Loucy (cell line): ENCODE measurements around the gene TMEM237.

Experiments used
- H2AFZ ChIP-seq: fragments of 200-600 bp; sonication (generic); 2 replicates; pipeline ENCODE4 v1.6.0; 2016; ENCODE audit warnings: antibody characterized with exemption, mild to moderate bottlenecking, low read length, moderate library complexity
- H3F3A ChIP-seq: fragments of 200-600 bp; 2 replicates; pipeline ENCODE4 v1.6.0; 2016; ENCODE audit warnings: antibody characterized with exemption, low read depth, mild to moderate bottlenecking
- H3K27me3 ChIP-seq: fragments of 200-600 bp; sonication (generic); 2 replicates; pipeline ENCODE4 v1.6.1; 2014; ENCODE audit warnings: low read length, mild to moderate bottlenecking; ENCODE audit not compliant: insufficient read depth, poor library complexity, severe bottlenecking
- H3K36me3 ChIP-seq: fragments of 200-600 bp; sonication (generic); 2 replicates; pipeline ENCODE4 v1.6.1; 2016; ENCODE audit warnings: low read length; ENCODE audit not compliant: insufficient read depth
- H3K4me1 ChIP-seq: fragments of 200-600 bp; sonication (generic); 2 replicates; pipeline ENCODE4 v1.5.1; 2014; ENCODE audit warnings: low read length, mild to moderate bottlenecking; ENCODE audit not compliant: insufficient read depth, poor library complexity, severe bottlenecking
- H3K4me2 ChIP-seq: fragments of 200-600 bp; sonication (generic); 2 replicates; pipeline ENCODE4 v1.6.0; 2014; ENCODE audit warnings: antibody characterized with exemption, low read length, low read depth, mild to moderate bottlenecking; ENCODE audit not compliant: poor library complexity, severe bottlenecking
- H3K4me3 ChIP-seq: fragments of 200-600 bp; sonication (generic); 2 replicates; pipeline ENCODE4 v1.5.1; 2014; ENCODE audit warnings: low read length, mild to moderate bottlenecking, mixed read lengths; ENCODE audit not compliant: poor library complexity, severe bottlenecking
- H3K79me2 ChIP-seq: fragments of 200-600 bp; sonication (generic); 2 replicates; pipeline ENCODE4 v1.6.1; 2014; ENCODE audit warnings: low read length; ENCODE audit not compliant: insufficient read depth
- H3K9ac ChIP-seq: fragments of 200-600 bp; sonication (generic); 2 replicates; pipeline ENCODE4 v1.6.0; 2014; ENCODE audit warnings: mild to moderate bottlenecking, low read depth, low read length, moderate library complexity; ENCODE audit not compliant: poor library complexity, severe bottlenecking
- H3K9me2 ChIP-seq: fragments of 200-600 bp; sonication (generic); replicated peaks from 2 replicates; pipeline ENCODE4 v1.6.1; 2016; ENCODE audit warnings: low read depth, low read length, mixed read lengths
- H3K9me3 ChIP-seq: fragments of 200-600 bp; sonication (generic); 2 replicates; pipeline ENCODE4 v1.6.1; 2014; ENCODE audit warnings: mild to moderate bottlenecking, antibody characterized with exemption, low read length, low read depth; ENCODE audit not compliant: insufficient read depth
- H4K20me1 ChIP-seq: fragments of 200-600 bp; sonication (generic); 2 replicates; pipeline ENCODE4 v1.6.0; 2014; ENCODE audit warnings: antibody characterized with exemption, low read length, mild to moderate bottlenecking; ENCODE audit not compliant: insufficient read depth, poor library complexity, severe bottlenecking
- EZH2phosphoT487 ChIP-seq: fragments of 200-600 bp; IDR thresholded peaks from 2 replicates; pipeline ENCODE4 v1.6.1; 2018; ENCODE audit warnings: antibody characterized with exemption, mild to moderate bottlenecking, moderate library complexity, borderline replicate concordance
- TF ChIP-seq, protein P1 (sequence below): fragments of 200-600 bp; sonication (generic); conservative IDR thresholded peaks from 2 replicates; pipeline ENCODE4 v1.5.1; 2014; ENCODE audit warnings: mild to moderate bottlenecking, antibody characterized with exemption, low read length

Gene TMEM237

DNA sequence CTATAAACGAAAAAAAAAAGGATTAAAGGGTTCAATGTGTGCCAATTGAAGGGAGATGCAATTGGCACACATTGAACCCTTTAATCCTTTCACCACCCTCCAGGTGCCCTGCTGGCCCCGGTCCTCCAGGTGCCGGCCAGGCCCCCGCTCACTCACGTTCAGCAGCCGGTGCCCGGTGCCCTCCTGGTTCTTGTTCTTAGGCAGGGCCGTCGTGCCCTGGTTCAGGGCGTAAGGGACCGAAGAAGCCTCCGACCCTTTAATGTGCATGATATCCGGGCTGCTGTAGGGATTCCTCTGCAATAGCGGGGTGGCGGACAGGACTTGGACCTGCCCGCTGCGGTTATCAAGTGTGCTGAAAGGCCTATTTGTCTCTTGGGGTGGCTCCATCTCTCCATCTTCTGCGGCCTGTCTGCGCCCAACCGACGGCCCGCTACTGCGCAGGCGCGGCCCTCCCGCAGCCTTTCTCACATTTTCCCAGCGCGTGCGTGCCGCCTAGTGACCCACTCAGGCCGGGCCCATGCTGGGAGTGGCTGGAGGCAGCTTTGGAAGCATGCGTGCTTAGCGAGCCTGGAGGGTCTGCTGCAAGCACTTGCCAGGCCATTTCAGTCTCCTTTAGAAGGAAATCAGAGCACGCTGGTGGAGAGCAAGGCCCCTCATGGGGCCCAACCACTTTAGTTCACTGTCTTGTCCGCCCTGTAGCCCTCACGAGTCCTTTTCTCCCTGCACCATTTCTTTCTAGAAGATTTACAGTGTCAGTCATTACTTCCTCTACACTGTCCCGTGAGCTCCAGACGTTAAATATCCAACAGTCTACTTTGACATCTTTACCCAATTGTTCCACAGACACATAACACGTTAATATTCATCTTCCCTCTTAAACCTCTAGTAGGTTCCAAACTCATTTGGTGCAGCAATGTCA, 24.3 kb downstream of the TMEM237 start:
- Histone ChIP-seq H3K9me3 (no peaks in the 10 kb centered on the region), H3K9me2 (no peaks in the 10 kb centered on the region), H3K27me3 (no peaks in the 10 kb centered on the region), H3K4me1 (no peaks in the 10 kb centered on the region), H2AFZ (no peak overlapping the region), H3K9ac (no peak overlapping the region), H3K79me2 (no peaks in the 10 kb centered on the region), H3F3A (no peaks in the 10 kb centered on the region), H3K36me3 (no peaks in the 10 kb centered on the region), H3K4me2 (no peak overlapping the region), H3K4me3 (no peak overlapping the region), H4K20me1 (no peaks in the 10 kb centered on the region)
- no peak for TF ChIP-seq EZH2phosphoT487

- H3K36me3 ChIP-seq, result no peaks in the 10 kb centered on the region
- H3K27me3 ChIP-seq, result no peaks in the 10 kb centered on the region
- H3K9me3 ChIP-seq, result no peaks in the 10 kb centered on the region
- H2AFZ ChIP-seq, result no peak overlapping the region
- H3K4me3 ChIP-seq, result no peak overlapping the region
- no peak overlapping the region for H3K4me2 ChIP-seq
- H3F3A ChIP-seq, result no peaks in the 10 kb centered on the region
- H3K4me1 ChIP-seq, result no peaks in the 10 kb centered on the region
- TF ChIP-seq, protein P1, sequence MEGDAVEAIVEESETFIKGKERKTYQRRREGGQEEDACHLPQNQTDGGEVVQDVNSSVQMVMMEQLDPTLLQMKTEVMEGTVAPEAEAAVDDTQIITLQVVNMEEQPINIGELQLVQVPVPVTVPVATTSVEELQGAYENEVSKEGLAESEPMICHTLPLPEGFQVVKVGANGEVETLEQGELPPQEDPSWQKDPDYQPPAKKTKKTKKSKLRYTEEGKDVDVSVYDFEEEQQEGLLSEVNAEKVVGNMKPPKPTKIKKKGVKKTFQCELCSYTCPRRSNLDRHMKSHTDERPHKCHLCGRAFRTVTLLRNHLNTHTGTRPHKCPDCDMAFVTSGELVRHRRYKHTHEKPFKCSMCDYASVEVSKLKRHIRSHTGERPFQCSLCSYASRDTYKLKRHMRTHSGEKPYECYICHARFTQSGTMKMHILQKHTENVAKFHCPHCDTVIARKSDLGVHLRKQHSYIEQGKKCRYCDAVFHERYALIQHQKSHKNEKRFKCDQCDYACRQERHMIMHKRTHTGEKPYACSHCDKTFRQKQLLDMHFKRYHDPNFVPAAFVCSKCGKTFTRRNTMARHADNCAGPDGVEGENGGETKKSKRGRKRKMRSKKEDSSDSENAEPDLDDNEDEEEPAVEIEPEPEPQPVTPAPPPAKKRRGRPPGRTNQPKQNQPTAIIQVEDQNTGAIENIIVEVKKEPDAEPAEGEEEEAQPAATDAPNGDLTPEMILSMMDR, result no peak
- TF ChIP-seq EZH2phosphoT487, result no peak
- no peaks in the 10 kb centered on the region for H3K79me2 ChIP-seq
- H3K9me2 ChIP-seq, result no peaks in the 10 kb centered on the region
- no peak overlapping the region for H3K9ac ChIP-seq
- no peaks in the 10 kb centered on the region for H4K20me1 ChIP-seq
These were observed 35.3 kb downstream of the TMEM237 start for GRCh38 chr2:201608021-201608420.

GRCh38 chr2:201607568-201607967, 35.7 kb downstream of the TMEM237 start:
- TF ChIP-seq, protein P1, result no peak
- TF ChIP-seq EZH2phosphoT487, result no peak
- no peaks in the 10 kb centered on the region for H3K27me3 ChIP-seq
- no peaks in the 10 kb centered on the region for H3K9me2 ChIP-seq
- H3K36me3 ChIP-seq, result no peaks in the 10 kb centered on the region
- H3K9ac ChIP-seq, result no peak overlapping the region
- no peaks in the 10 kb centered on the region for H3K79me2 ChIP-seq
- no peak overlapping the region for H3K4me2 ChIP-seq
- H2AFZ ChIP-seq, result no peak overlapping the region
- no peaks in the 10 kb centered on the region for H3F3A ChIP-seq
- H3K4me3 ChIP-seq, result no peak overlapping the region
- no peaks in the 10 kb centered on the region for H4K20me1 ChIP-seq
- H3K9me3 ChIP-seq, result no peaks in the 10 kb centered on the region
- no peaks in the 10 kb centered on the region for H3K4me1 ChIP-seq
